Subcutaneous adipose tissue (tissue), 4 donors: Measurements from ENCODE around the gene FBLN2. TPM values are rescaled to one million over a fixed set of nuclear protein-coding genes. Genes with fewer than 3 reads are reported as not detected.

Experiments used
- total RNA-seq, 4 donors: library from RNA; depleted of rRNA; stranded (reverse); fragments of >200 nt; gene quantifications; one replicate each; pipeline ENCODE4 v1.1.0, GENCODE V29; 2016
- TF ChIP-seq, protein P1 (sequence below): fragments of 450-650 bp; IDR thresholded peaks from one replicate; pipeline ENCODE4 v1.5.1; 2016; ENCODE audit warnings: low read depth, mild to moderate bottlenecking, control low read depth, antibody characterized with exemption, moderate library complexity

The FBLN2 gene
- total RNA-seq, 4 donors from 2014 or later = 215 to 456 (median 410) TPM

DNA sequence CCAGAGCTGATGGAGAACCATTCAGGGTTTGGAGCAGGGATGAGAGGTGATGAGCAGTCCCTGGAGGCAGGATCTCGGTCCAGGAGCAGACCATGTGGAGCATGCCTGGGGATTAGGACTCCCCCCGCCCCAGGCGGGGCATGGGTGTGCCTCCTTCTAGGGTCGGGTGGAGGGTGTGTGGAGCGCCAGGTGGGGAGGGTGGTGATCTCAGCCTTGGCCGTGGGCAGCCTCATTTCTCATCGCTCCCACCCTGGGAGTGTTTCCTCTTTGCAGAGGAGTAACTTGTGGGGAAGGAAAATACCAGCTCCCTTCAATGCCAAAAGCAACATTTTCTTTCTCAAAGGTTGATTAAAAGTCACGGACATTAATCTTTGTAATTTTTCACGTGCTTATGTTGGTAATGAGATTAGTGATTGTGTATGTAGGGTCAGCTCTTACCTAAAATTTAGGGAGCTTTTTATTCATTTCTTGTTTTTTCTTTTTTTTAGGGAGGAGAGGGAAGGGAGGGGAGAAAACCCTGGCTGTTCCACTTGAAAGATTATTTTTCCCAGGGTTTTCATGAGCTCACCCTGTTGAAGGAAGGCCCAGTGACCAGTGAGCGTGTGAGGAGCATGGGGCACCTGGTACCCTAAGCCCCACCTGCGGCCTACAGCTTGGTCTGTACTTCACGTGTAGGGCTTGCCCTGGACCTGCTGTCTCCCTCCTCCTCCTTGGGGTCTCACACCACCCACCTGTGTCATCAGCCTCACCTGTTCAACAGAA lies 11.0 kb downstream of the FBLN2 start:
- TF ChIP-seq, protein P1, sequence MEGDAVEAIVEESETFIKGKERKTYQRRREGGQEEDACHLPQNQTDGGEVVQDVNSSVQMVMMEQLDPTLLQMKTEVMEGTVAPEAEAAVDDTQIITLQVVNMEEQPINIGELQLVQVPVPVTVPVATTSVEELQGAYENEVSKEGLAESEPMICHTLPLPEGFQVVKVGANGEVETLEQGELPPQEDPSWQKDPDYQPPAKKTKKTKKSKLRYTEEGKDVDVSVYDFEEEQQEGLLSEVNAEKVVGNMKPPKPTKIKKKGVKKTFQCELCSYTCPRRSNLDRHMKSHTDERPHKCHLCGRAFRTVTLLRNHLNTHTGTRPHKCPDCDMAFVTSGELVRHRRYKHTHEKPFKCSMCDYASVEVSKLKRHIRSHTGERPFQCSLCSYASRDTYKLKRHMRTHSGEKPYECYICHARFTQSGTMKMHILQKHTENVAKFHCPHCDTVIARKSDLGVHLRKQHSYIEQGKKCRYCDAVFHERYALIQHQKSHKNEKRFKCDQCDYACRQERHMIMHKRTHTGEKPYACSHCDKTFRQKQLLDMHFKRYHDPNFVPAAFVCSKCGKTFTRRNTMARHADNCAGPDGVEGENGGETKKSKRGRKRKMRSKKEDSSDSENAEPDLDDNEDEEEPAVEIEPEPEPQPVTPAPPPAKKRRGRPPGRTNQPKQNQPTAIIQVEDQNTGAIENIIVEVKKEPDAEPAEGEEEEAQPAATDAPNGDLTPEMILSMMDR = no peak

GRCh38 chr3:13561376-13561775 lies 12.5 kb downstream of the FBLN2 start:
- TF ChIP-seq, protein P1 = no peak

- TF ChIP-seq, protein P1 = no peak
Observed at GRCh38 chr3:13561967-13562366, 13.0 kb downstream of the FBLN2 start.

DNA sequence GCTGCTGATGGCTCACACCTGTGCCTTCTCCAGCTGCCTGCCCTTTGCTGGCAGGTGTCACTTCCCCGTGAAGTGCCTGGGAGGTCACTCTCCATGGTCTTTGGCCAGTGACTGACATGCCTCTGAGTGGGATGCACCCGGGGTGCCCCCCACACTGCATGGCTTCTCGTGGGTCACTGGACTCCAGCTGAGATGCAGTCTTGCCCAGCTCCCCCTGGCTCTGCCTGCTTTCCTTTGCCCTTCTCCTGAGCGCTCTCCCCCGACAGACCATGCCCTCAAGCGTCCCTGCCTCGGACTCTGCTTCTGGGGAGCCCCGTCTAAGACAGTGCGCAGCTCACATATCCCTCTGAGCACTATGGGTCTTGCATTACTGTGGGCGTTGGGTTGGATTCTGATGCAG lies 14.4 kb downstream of the FBLN2 start:
- TF ChIP-seq, protein P1 = no peak

- TF ChIP-seq, protein P1 = no peak
Observed at GRCh38 chr3:13563911-13564310, 15.0 kb downstream of the FBLN2 start.

DNA sequence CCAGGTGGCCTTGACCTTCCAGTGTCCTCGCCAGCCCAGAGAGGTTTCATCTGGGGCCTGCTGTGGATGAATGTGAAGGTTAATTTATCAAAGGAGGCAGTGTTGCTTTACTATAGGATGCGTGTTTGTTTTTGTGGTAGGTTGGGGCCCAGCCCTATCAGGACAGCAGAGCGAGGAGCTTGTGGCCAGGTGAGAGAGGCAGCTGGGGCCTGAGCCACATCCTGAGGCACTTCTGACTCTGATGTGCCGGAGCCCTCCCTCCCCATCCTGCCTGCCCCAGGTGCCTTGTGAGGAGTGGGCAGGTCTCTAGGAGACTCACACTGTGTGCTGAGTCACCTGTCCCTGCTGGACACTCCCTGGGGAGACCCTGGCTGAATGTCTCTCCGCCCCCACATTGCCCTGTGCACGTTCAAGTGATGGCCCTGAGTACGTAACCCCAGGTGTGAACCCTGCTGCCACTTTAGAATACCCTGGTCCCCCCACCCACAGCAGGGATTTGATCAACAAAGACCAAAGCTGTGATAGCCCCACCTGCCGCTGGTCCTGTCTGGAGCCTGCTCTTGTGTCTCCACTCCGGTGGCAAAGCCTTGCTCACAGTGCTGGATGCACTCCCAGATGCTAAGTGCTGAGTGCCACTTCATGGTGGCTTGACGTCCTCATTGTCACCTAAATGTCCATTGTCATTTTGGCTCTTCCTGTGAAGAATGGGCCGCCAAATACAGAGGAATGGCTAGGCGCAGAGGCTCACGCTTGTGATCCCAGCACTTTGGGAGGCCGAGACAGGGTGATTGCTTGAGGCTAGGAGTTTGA lies 16.0 kb downstream of the FBLN2 start:
- TF ChIP-seq, protein P1 = no peak

DNA sequence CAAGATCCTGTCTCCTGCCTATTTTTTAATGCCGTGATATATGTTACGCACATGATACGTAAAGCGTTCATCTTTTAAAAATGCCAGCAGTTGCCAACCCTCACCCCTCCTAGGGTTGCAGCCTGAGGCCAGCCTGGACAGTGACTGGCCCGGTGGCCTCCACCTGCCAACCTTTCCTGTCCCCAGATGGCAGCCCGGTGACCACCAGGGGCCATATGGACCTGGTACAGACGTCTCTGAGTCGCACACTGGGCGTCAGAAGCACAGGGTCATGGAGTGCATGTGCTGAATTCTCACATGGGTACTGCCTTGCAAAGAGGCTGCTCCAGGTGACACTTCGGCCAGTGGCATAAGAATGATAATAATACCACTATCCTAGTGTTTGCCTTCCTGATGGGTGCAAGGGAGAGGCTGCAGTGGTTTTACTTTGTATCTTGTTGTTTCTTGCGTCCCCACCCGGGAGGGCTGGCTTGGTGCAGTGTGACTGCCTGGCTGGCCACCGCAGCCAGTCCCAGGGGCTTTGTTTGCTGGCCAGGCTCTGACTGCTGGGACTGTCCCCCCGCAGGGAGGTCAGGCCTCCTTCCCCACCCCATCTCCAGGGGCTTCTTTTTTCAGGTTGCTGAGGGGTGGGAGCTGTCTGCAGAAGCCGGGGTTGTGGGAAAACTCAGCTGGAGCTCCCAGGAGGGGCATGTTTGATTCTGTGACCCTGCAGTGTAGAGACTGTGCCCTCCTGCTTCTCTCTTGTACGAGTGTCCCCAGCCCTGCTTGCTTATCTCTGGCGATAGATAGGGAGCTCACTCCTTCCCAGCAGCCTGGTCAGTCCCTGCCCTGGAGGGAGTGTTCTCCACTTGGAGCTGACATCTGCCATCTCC lies 16.9 kb downstream of the FBLN2 start:
- TF ChIP-seq, protein P1 = no peak
